Hepatocyte (in vitro differentiated cells): ENCODE measurements around the gene SV2C. TPM values are rescaled to one million over a fixed set of nuclear protein-coding genes. Genes with fewer than 3 reads are reported as not detected.

Experiments
- DNase-seq: peaks from one replicate; pipeline ENCODE4 v3.0.0-alpha.2; 2016; ENCODE audit warnings: low spot score
- H2AFZ ChIP-seq: fragments of 200-600 bp; sonication (generic); 2 replicates; pipeline ENCODE4 v1.6.0; 2016; ENCODE audit warnings: antibody characterized with exemption, mild to moderate bottlenecking
- H3K27ac ChIP-seq: fragments of 200-600 bp; sonication (generic); 2 replicates; pipeline ENCODE4 v1.5.1; 2016; ENCODE audit warnings: mild to moderate bottlenecking
- H3K27me3 ChIP-seq: fragments of 200-600 bp; sonication (generic); 2 replicates; pipeline ENCODE4 v1.6.1; 2016
- H3K36me3 ChIP-seq: fragments of 200-600 bp; sonication (generic); replicated peaks from 2 replicates; pipeline ENCODE4 v1.5.1; 2016; ENCODE audit warnings: low read depth; ENCODE audit not compliant: insufficient read depth
- H3K4me1 ChIP-seq: fragments of 200-600 bp; sonication (generic); 2 replicates; pipeline ENCODE4 v1.5.1; 2016; ENCODE audit warnings: mild to moderate bottlenecking, moderate library complexity; ENCODE audit not compliant: insufficient read depth
- H3K4me2 ChIP-seq: fragments of 200-600 bp; sonication (generic); 2 replicates; pipeline ENCODE4 v1.6.0; 2016
- H3K4me3 ChIP-seq: fragments of 200-600 bp; sonication (generic); 2 replicates; pipeline ENCODE4 v1.5.1; 2016; ENCODE audit warnings: mild to moderate bottlenecking
- H3K79me2 ChIP-seq: fragments of 200-600 bp; sonication (generic); 2 replicates; pipeline ENCODE4 v1.6.0; 2017; ENCODE audit warnings: mild to moderate bottlenecking
- H3K9me2 ChIP-seq: fragments of 200-600 bp; sonication (generic); replicated peaks from 2 replicates; pipeline ENCODE4 v1.6.0; 2017; ENCODE audit warnings: mild to moderate bottlenecking; ENCODE audit not compliant: insufficient read depth
- H3K9me3 ChIP-seq: fragments of 200-600 bp; sonication (generic); 2 replicates; pipeline ENCODE4 v1.5.1; 2016; ENCODE audit warnings: low read depth, mild to moderate bottlenecking
- H4K20me1 ChIP-seq: fragments of 200-600 bp; sonication (generic); 2 replicates; pipeline ENCODE4 v1.6.0; 2016; ENCODE audit warnings: mild to moderate bottlenecking; ENCODE audit not compliant: insufficient read depth, poor library complexity, severe bottlenecking
- EZH2 ChIP-seq: fragments of 200-600 bp; sonication (generic); IDR thresholded peaks from 2 replicates; pipeline ENCODE4 v1.6.1; 2016; ENCODE audit warnings: antibody characterized with exemption, mild to moderate bottlenecking, borderline replicate concordance
- EZH2phosphoT487 ChIP-seq: fragments of 200-600 bp; sonication (generic); IDR thresholded peaks from one replicate; pipeline ENCODE4 v1.6.1; 2018; ENCODE audit warnings: antibody characterized with exemption, mild to moderate bottlenecking, low read depth, moderate library complexity; ENCODE audit not compliant: unreplicated experiment, severe bottlenecking
- WGBS: methylation state at CpG from one replicate; pipeline ENCODE4 v1.1.6; 2016; ENCODE audit warnings: low lambda C conversion rate; ENCODE audit errors: missing lambda C conversion rate; 5-methylcytosine and 5-hydroxymethylcytosine counted together
- polyA plus RNA-seq: library from polyadenylated mRNA; unstranded; fragments of >200 nt; fragmentation: Nextera tagmentation; extraction: Ambion mirVana; gene quantifications from 2 replicates; pipeline ENCODE4 v1.2.1, GENCODE V29; 2016
- total RNA-seq: library from RNA; depleted of rRNA; stranded (reverse); fragments of >200 nt; gene quantifications from 2 replicates; pipeline ENCODE4 v1.2.3, GENCODE V29; 2014
- TF ChIP-seq, protein P1 (sequence below): fragments of 200-600 bp; sonication (generic); IDR thresholded peaks from 2 replicates; pipeline ENCODE4 v1.5.1; 2016; ENCODE audit warnings: antibody characterized with exemption, mild to moderate bottlenecking; ENCODE audit not compliant: poor library complexity

Gene SV2C
- total and polyA plus RNA-seq, 2 experiments from 2014 or later = under 0.01 to 0.05 TPM

DNA sequence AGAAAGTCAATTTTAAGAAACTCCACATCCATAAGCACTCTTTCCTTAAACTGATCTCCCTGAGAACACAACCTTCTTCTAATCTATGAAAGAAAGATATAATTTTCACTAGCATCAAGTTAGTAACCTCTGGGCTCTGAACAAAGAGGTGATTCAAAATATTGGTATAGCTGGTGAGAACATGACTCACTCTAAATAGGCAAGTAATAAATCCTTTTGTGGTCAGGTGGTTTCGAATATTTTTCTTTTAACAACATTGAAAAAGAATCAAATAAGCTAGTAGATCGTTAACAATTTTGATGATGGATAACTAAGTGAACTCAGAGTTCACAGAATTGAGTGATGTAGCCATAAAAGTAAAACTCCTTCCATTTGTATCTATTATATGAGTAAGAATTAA, 169.3 kb downstream of the SV2C start:
- H3K9me3 ChIP-seq = no peaks in the 10 kb centered on the region
- DNase-seq = no peak
- no peaks in the 10 kb centered on the region for H3K27me3 ChIP-seq
- H3K4me1 ChIP-seq = peaks cover 3% of the 10 kb centered on the region
- no peak overlapping the region for H3K4me3 ChIP-seq
- H3K9me2 ChIP-seq = no peaks in the 10 kb centered on the region
- H3K27ac ChIP-seq = no peak overlapping the region
- no peak overlapping the region for H2AFZ ChIP-seq
- H3K36me3 ChIP-seq = no peaks in the 10 kb centered on the region
- no peak overlapping the region for H3K4me2 ChIP-seq
- WGBS = 79% methylated on average over 2 of the region's 2 CpGs
- H4K20me1 ChIP-seq = no peaks in the 10 kb centered on the region
- TF ChIP-seq EZH2 (no peak), EZH2phosphoT487 (no peak)
- TF ChIP-seq, protein P1, sequence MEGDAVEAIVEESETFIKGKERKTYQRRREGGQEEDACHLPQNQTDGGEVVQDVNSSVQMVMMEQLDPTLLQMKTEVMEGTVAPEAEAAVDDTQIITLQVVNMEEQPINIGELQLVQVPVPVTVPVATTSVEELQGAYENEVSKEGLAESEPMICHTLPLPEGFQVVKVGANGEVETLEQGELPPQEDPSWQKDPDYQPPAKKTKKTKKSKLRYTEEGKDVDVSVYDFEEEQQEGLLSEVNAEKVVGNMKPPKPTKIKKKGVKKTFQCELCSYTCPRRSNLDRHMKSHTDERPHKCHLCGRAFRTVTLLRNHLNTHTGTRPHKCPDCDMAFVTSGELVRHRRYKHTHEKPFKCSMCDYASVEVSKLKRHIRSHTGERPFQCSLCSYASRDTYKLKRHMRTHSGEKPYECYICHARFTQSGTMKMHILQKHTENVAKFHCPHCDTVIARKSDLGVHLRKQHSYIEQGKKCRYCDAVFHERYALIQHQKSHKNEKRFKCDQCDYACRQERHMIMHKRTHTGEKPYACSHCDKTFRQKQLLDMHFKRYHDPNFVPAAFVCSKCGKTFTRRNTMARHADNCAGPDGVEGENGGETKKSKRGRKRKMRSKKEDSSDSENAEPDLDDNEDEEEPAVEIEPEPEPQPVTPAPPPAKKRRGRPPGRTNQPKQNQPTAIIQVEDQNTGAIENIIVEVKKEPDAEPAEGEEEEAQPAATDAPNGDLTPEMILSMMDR = no peak
- H3K79me2 ChIP-seq = no peaks in the 10 kb centered on the region

DNA sequence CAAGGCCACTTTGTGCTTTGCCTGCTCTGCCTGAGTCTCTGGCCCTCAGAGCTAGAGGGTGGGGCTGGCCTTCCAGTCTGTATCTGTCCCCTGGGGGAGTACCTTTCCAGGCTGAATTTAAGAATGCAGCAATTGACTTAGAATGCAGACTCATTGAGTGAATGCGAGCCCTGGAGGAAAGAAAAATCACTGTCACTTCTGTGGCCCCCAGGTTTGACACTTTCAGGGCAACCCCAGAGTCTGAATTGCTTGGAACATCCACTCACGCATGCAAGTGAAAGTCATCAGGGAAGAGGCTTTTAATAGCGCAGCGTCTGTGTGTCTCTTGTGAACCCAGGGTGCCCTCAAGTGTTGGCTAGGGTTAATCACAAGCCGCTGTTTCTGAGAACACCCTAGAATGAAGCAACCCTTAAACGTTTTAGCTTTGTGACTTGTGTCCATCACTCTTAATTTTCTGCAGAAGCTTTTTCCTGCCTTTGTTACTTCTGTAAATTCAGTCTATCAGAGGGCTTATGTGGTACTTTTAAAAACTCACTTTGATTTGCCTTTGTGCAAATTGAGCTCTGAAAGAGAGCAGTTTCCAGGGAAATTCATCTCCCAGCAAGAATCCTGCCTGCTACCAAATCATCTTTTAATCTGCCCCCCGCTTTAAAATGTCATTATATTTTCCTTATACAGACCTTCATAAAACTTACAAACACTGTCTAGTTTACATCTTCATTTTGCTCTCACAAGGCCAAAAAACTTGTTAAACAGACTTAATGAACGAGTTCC, 173.1 kb downstream of the SV2C start:
- WGBS = 16% methylated on average over 8 of the region's 8 CpGs
- H3K9me3 ChIP-seq = no peaks in the 10 kb centered on the region
- no peak overlapping the region for H2AFZ ChIP-seq
- no peak overlapping the region for H3K4me3 ChIP-seq
- no peaks in the 10 kb centered on the region for H3K79me2 ChIP-seq
- no peak overlapping the region for H3K27ac ChIP-seq
- peak; percentile 86 for DNase-seq
- TF ChIP-seq, protein P1 = peak; percentile 87
- no peak for TF ChIP-seq EZH2phosphoT487
- TF ChIP-seq EZH2 = no peak
- H3K27me3 ChIP-seq = no peaks in the 10 kb centered on the region
- H3K36me3 ChIP-seq = no peaks in the 10 kb centered on the region
- H4K20me1 ChIP-seq = no peaks in the 10 kb centered on the region
- H3K4me1 ChIP-seq = peaks cover 3% of the 10 kb centered on the region
- peak overlapping the region; percentile 40 for H3K4me2 ChIP-seq
- H3K9me2 ChIP-seq = no peaks in the 10 kb centered on the region

DNA sequence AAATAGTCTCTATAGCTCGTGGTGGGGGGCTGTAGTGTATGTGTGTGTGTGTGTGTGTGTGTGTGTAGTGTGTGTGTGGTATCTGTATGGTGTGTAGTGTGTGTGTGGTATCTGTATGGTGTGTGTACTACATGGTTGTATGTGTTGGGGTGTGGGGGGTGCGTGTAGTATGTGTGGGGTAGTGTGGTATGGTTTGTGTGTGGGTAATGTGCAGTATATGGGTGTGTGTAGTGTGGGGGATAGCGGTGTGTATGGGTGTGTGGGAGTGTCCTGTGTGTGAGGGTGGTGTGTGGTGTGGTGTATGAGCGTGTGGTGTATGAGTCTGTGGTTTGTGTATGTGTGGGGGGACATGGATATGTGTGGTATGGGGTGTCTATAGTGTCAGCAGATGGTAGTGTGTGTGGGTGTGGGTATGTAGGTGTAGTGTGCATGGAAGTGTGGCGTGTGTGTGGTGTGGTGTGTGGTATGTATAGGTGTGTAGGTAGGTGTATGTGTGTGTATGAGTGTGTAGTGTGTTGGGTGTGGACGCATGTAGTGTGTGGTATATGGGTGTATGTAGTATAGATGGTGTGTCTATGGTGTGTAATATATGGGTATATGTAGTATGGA, 174.1 kb downstream of the SV2C start:
- no peaks in the 10 kb centered on the region for H3K36me3 ChIP-seq
- no peak overlapping the region for H3K27ac ChIP-seq
- no peaks in the 10 kb centered on the region for H3K9me3 ChIP-seq
- WGBS = 84% methylated on average over 6 of the region's 6 CpGs
- TF ChIP-seq EZH2phosphoT487 = no peak
- no peak for TF ChIP-seq EZH2
- TF ChIP-seq, protein P1 = no peak
- no peaks in the 10 kb centered on the region for H3K27me3 ChIP-seq
- no peak overlapping the region for H2AFZ ChIP-seq
- no peak overlapping the region for H3K4me3 ChIP-seq
- H3K9me2 ChIP-seq = no peaks in the 10 kb centered on the region
- H4K20me1 ChIP-seq = no peaks in the 10 kb centered on the region
- peaks cover 3% of the 10 kb centered on the region for H3K4me1 ChIP-seq
- no peak for DNase-seq
- H3K79me2 ChIP-seq = no peaks in the 10 kb centered on the region
- no peak overlapping the region for H3K4me2 ChIP-seq
